Umbilical cord (tissue), 2 donors: ENCODE results near the gene ZNF581. TPM values are rescaled to one million over a fixed set of nuclear protein-coding genes. Genes with fewer than 3 reads are reported as not detected.

Experiments used
- DNase-seq: peaks from one replicate; pipeline ENCODE4 v3.0.0-alpha.2; 2015; ENCODE audit warnings: low spot score
- total RNA-seq: library from RNA; depleted of rRNA; stranded (reverse); fragments of >200 nt; gene quantifications from one replicate; pipeline ENCODE4 v1.2.3, GENCODE V29; 2014; ENCODE audit warnings: low replicate concordance; ENCODE audit not compliant: insufficient read depth

ZNF581 gene
- total RNA-seq, 1 donor from 2014 or later = 20.0 TPM

DNA sequence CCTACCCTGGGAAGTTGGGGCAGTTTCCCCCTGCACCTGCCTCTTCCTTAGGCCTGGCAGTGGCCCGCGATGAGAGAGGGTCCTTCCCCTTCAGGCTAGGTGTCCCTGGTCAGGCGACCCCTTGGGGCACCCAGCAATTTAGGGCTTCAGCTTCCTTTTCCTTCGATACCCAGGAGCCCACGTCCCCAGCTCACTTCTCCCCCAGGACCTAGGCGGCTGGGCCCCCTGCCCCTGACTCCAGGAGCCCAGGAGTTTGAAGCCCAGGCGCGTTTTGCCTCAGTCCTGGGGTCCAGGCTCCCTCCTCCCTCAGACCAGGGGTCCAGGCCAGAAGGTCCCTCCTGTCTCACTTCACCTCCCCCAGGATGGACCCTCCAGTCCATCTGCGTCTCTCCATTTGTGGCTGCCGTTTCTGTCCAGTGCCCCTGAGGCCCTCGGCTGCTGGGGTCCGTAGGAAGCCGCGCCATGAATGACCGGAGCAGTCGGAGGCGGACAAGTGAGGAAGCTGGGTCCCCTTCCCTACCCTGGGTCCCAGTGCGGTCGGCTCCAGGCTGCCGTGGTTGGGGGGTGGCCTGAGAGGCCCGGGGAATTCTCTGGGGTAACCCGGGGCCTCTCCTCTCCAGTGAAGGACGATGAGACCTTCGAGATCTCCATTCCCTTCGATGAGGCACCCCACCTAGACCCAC lies 5.3 kb downstream of the ZNF581 start:
- no peak for DNase-seq

DNA sequence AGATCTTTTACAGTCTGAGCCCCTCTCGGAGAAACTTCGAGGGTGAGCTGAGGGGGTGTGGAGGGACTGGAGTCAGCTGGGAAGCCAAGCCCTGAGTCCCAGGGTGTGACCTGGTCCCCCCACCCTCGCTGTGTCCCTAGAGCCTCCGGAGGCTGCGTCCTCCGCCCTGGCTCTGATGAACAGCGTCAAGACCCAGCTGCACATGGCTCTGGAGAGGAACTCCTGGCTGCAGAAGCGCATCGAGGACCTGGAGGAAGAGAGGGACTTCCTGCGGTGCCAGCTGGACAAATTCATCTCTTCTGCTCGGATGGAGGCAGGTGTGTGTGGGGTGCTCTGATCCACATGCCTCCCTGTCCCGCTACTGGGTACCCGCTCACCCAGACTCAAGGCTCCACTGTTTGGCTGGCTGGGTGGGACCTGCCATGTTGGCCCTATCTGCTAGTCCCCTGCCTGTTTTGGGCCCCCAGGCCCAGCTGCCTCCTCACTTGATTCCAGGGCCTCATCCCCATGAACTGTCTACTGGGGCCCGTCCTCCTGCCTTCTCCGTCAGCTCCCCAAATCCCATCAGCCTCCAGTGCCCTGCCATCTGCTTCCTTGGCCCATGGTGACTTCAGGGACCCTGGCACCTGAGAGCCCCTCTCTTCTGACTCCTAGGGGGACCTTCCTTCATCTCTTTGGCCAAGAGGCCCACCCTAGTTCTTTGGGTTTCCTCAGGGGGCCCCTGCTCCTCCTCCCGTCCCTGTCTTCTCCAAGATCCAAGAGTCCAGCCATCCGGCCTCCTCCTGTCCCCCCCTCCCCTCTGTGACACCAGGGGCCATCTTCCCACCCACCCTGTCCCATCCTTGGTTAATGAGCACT lies 6.0 kb downstream of the ZNF581 start:
- no peak for DNase-seq

DNA sequence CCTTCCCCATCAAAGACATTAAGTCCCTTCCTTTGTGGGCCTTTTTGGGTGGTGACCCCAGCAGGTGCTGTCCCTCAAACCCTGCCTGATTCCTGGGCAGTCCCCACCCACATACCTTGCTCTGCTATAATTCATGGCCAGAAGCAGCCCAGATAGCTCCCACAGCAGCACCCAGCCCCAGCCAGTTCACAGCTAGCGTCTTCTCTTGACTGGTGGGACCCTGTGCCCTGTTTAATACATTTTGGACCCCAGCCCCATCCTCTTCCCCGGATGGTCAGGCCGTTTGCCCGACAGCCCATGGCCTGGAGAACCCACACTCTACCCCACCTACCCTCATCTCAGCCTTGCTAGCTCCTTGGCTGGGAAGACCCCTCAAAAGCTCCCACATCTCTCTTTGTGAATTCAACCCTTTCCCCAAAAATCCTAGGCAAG lies 6.7 kb downstream of the ZNF581 start:
- DNase-seq = no peak

DNA sequence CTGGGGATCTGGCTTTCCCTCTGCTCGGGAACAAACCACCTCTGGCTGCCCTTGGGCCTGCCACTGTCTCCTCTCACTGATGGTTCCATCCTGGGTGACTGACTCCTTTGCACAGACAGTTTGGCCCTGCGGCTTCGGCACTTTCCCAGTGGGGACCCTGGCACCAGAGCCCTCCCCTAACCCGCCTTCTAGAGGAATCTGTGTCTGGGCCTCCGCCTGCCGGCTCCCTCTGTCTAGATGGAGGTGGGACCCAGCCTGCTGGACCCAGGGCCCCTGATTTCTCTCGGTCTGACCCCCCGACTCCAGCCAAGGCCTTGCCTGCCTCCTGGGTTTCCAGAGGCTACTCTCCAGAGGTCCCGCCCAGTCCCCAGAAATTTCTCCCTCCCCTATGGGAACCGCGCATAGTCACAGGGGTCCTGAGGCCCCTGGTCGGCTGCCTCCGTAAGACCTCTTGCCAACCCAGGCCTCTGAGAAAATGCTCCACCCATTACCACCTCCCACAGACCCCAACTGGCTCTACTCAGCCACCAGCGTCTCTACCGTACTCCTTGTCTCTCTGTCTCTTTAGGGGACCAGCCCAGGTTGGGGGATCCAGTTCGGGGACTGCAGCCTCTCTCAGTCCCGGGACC lies 7.3 kb downstream of the ZNF581 start:
- no peak for DNase-seq

DNA sequence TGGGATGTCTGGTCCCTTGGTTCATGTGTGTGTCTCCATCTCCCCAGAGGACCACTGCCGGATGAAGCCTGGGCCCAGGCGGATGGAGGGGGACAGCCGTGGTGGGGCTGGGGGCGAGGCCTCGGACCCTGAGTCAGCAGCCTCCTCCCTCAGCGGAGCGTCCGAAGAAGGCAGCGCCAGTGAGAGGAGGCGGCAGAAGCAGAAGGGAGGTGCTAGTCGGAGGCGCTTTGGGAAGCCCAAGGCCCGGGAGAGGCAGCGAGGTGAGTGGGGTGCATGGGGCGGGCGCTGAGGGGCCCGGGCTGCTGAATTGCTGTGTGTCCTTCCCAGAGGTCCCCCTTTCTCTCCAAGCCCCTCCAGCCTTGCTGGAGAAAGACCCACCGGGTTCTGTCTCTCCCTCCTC lies 7.8 kb downstream of the ZNF581 start:
- DNase-seq = no peak

DNA sequence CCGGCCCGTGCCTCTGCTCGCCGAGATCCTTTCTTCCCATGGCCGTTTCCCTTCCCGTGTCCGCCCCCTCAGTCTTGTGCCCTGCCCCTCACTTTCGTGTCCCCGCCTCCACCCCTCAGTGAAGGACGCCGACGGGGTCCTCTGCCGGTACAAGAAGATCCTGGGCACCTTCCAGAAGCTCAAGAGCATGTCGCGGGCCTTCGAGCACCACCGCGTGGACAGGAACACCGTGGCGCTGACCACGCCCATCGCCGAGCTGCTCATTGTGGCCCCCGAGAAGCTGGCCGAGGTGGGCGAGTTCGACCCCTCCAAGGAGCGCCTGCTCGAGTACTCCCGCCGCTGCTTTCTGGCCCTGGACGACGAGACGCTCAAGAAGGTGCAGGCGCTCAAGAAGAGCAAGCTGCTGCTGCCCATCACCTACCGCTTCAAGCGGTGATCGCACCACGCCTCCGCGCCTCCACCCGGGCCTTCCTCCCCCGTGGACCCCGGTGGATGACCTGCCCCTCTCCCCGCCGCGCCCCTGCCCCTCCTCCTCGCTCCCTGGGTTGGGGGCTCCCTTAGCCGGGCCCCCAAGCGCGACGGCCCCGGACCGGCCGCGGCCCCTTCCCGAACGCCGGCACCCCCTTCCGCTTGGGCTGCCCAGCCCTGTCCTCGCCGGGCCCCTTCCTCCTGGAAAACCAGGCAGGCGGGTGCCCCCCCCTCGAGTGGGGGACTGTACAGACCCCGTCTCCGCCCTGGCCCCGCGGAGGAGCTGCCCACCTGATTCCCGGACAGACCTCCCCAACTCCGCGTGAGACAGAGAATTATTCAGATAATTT lies 9.1 kb downstream of the ZNF581 start:
- no peak for DNase-seq

DNA sequence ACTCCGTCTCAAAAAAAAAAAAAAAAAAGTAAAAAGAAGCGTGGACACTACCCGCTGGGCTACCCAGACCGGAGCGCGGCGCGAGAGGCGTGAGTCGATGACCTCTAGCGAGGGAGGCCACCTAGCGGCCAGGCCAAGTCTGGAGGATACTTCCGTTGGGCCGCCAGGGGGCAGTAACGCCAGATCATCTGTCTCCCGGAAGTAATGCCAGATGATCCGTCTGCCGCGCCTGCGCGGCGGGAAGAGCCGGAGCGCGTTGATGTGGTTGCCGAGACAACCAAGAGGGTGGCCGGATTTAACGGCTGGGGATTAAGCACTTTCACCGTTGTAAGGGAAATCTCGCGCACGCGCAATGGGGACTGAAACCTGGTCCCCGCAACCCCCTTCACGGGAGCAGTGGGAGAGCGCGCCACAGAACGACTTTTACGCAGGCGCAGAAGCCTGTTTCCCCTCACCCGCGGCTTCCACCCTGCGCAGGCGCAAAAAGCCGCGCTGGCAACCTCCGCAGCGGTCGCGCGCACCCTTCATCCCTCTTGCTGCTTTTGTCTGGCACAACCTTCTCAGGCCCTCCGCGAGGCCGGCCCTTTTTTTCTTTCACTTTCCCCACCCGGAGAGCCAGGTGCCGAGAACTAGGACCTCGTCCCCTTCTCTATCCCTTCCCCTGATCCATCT lies 10.3 kb downstream of the ZNF581 start:
- DNase-seq = peak; percentile 100

DNA sequence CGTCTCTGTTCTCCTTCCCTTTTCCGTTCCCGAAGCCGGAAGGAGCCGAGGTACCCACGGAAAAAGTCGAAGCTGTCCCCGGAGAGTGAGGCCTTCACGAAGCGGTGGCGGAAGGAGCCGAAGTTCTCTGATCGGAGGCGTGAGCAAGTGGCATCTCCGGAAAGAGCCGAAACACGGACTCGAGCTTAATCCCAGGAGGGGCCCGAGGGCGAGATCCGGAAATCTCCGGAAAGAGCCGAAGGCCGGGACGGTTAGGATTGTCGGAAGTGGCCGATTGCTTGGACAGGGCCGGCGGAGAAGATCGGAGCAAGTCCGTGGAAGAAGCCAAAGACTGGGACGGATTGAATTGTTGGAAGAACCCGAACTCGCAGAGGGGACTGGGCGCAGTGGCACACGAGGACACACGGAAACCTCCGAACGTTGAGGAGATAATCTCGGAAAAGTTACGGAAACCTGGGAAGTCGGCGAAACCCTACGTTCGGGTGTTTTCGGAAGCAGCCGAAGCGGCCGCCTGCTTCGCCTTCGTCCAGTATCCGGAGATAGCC lies 10.9 kb downstream of the ZNF581 start:
- DNase-seq = peak; percentile 100

DNA sequence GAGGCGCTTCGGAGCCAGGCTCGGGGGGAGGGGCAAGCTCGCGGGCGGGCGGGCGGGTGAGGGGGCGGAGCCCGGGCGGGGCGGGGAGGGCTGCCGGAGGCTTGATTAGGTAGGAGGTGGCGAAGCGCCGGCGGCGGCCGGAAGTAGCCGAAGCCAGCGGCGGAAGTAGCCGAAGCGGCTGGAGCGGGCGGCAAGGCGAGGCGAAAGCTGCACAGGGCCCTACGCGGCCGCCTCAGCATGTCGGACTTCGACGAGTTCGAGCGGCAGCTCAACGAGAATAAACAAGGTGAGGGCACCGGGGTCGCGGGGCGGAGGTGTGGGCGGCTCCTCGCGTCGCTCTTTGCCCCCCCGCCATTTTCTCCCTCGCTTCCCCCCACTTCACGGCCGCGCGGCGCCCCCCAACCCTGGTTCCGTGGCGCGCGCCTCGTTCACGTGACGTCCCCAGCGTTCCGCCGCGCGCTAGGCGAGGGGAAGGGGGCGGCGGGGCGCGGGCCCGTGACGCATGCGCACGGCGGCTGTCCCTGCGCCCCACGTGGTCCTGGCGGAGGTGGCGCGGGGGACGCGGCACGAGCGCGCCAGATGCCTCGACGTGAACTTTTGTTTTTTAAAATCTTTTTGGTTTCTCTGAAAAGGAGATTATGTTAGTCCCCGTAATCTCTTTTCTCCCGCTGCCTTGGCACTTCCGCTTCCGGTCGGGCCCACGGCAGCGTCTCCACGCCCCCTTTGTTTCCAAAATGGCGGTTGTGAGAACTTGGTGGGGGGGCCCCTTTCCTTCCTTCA lies 11.6 kb downstream of the ZNF581 start, which contains the start of gene U2AF2:
Gene U2AF2, plus strand, starts transcription at position 168 of the 780 bp plus-strand sequence. Its CDS starts 70 bp downstream, at position 238.
- DNase-seq = peak; percentile 83

DNA sequence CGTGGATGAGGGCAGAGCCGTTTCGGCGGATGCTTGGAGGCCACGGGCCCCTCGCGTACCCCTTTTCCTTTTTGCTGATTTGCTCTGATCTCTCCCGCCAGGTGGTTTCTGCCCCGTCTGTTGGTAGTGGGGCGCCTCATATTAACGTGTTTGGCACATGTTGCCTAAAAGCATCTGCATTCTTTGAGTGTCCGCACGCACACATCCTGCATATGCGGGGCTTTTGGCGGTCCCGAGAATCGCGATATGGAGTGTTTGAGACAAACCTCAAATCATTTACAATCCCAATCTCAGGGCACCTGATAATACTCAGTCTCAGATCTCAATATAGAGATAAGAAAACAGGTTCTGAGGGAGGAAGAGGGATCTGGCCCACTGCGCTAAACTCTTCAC lies 12.2 kb downstream of the ZNF581 start:
- DNase-seq = no peak

DNA sequence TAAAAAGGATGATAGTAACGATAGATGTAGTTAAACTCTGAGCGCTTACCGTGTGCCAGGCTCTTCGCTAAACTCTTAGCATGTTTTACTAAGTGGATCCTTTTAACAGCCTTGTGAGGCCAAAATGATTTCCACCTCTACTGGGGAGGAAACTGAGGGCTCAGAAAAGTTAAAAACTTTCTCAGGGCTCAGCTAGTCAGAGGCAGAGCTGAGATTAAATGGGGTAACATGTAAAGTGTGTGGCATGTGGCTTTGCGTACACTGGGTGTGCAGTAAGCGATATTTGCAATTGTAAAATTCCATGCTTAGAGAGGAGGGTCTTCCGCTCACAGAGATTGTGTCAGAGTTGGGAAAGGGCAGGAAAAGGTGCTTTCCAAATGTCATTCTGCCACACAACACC lies 13.1 kb downstream of the ZNF581 start:
- no peak for DNase-seq

DNA sequence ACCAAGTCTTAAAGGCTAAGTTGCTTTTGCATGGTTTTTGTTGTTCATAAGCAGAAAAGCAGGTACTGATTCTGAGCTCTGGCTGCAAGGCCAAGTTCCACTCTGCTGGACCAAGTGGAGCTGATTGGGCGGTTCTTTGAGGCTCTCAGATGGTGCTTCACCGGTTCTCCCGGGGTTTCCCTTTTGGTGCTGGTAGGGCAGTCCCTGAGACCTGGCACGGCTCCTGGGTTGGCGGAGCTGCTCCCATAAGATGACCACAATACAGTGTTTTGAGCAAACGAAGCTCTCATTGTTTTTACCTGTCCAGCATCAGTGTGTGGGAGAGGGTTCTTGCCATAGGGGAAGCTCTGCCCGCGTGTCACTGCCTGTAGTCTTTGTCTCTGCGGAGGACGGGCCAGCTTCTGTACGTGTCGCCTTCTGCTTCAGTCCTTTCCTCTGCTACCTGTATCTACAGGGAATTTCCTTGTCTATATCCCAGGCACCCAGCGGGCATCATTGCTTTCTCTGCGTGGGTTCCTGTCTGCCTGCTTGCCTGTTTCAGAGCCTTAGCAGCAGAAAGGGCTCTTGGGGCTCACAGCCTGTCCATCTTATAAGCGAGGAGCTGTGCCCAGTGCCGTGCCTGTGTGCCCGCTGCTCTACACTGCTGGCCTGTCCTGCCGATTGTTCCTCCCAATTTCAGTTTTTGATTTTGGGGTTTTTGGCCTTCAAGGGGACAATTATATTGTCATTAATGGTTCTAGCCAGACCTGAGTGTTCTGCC lies 13.7 kb downstream of the ZNF581 start:
- no peak for DNase-seq

DNA sequence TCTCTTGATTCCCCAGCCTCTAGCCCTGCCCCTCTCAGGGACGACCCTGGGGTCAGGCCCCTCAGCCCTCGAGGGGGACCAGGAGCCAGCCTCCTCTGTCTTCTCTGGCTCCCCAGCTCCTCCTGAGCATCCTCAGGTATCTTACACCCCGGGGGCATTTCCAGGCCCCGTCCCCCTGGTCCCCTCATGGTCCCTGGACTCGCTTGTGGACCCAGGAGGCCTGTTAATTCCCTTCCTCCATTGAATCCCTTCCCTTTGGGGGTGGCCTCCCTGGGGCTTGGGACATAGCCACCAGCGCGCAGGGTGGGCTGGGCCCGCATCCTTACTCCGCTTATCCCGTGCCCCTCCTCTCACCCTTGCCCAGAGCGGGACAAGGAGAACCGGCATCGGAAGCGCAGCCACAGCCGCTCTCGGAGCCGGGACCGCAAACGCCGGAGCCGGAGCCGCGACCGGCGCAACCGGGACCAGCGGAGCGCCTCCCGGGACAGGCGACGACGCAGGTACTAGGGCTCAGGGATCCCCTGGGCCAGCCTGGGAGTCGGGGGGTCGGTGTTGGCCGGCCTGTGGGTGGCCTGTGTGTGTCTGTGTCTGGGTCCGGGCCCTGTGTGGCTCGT lies 15.5 kb downstream of the ZNF581 start:
- DNase-seq = no peak

DNA sequence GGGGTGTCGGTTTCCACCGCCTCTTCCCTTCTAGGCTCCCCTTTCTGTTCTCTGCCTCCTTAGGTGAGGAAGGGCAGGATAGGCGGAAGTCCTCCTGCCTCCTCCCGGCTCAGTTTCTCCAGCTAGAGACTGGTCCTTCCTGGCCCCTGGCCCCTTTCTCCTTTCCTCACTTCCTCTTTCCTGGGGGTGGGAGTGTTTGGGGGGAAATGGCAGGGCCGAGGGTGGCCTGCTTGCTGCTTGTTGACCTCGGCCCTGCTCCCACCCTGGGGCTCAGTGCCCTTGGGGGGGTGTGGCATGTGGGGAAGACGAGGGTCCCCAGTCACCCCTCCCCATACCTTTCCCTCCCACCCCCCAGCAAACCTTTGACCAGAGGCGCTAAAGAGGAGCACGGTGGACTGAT lies 16.4 kb downstream of the ZNF581 start:
- no peak for DNase-seq

DNA sequence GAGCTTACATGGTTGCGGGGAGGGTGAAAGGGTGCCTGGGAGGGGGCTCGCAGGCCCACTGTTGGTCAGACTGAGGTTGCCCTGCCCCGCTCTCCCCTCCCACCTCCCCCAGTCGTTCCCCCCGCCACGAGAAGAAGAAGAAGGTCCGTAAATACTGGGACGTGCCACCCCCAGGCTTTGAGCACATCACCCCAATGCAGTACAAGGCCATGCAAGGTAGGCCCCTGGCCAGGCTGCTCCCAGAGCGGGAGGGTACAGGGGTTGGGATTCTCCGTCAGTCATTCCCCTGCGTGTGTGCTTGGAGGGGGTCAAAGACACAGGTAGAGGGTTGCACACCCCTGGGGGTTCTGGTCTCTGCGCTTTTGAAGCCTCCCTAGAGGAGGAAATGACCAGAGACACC lies 17.0 kb downstream of the ZNF581 start:
- no peak for DNase-seq

DNA sequence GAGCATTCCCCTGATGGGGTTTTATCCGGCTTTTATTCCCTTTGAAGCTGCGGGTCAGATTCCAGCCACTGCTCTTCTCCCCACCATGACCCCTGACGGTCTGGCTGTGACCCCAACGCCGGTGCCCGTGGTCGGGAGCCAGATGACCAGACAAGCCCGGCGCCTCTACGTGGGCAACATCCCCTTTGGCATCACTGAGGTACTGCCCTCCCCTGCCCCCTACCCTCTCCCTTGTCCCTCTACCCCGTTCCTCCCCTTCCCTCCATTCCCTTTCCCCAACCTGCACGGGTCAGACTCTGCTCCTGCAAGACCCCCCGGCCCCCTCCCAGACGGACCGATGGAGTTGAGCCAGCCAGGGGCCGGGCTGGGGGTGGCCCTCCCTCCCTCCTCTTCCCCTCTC lies 17.5 kb downstream of the ZNF581 start:
- DNase-seq = no peak

DNA sequence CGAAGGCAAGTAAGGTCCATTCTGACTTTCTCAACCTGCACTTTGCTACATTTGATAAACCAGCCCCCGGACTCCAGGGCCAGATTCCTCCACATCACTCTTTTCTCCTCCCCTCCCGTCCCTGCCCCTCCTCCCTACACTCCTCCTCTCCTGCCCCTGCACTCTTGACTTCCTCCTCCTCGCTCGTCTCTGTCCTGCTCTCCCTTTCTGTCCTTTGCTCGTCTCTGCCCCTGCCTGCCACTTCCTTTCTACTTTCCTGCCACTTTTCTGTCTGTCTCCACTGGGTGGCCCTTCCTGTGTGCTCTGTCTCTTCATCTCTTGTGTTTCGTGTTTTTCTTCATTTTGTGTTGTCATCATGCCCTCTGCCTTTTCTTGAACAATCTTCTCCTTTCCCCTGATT lies 18.4 kb downstream of the ZNF581 start:
- no peak for DNase-seq

DNA sequence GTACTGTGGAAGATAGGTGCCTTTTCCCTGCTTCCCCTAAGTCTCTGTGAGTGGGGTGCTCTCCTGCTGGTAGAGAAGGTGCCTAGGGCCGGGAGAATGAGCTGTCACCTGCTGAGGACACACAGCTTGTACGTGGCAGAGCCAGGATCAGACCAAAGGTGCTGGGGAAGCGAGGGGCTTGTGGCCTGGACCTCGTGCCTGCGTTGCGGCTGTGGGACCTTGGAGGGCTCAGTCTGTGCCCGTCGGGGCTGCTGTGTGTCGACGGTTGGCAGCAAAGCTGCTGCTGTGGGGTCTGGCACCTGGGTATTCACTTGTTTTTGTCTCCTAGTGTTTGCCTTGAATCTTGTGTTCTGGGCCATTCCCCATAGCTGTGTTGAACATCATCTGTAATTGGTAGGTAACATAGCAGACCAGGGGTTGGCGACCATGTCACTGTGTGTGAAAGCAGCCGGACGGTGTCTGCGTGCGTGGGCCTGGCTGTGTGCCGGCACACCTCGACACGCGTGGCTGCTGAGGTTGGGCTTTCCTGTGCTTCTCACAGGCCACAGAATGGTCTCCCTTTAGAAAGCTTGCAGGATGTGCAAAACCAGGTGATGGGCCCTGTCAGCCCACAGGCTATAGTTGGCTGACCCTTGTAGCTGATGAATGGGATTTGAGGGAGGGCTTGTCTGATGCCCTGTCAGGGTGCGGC lies 20.5 kb downstream of the ZNF581 start:
- no peak for DNase-seq
